Motor neuron (in vitro differentiated cells): ENCODE data around the gene MFSD11. TPM values are rescaled to one million over a fixed set of nuclear protein-coding genes. Genes with fewer than 3 reads are reported as not detected.
A peak's percentile ranks its signal among the peaks of the same experiment; 100 is the strongest.

Experiments used
- ATAC-seq, 8 experiments: fragments of 200-7000 bp; cut with Tn5 transposase; replicated peaks in 6 of 8; 2 replicates each; pipeline ENCODE4 v1.8.0; 2021; ENCODE audit warnings: mild to moderate bottlenecking in 8 of 8, moderate library complexity in 8 of 8
- H3K27ac ChIP-seq, 2 donors: fragments of 250-450 bp; sonication (Bioruptor Pico); 2 replicates each; pipeline ENCODE4 v1.9.0; 2021; ENCODE audit warnings: antibody characterized with exemption in 2 of 2, mild to moderate bottlenecking in 2 of 2, moderate library complexity in 1 of 2
- H3K4me1 ChIP-seq, 2 donors: fragments of 250-450 bp; sonication (Bioruptor Pico); replicated peaks in 1 of 2; 2 replicates each; pipeline ENCODE4 v1.6.1; 2021; ENCODE audit warnings: antibody characterized with exemption in 2 of 2, mild to moderate bottlenecking in 2 of 2, moderate library complexity in 1 of 2
- H3K4me3 ChIP-seq, 5 donors: fragments of 250-450 bp; sonication (Bioruptor Pico); 2 replicates each; pipeline ENCODE4 v1.9.0; 2021; ENCODE audit warnings: antibody characterized with exemption in 5 of 5, mild to moderate bottlenecking in 5 of 5, moderate library complexity in 4 of 5
- WGBS, 10 experiments: fragments of 450-650 bp; shearing (Covaris generic); methylation state at CpG; one replicate each; pipeline ENCODE4 v1.0.0; 2022; 5-methylcytosine and 5-hydroxymethylcytosine counted together
- in situ Hi-C, 9 experiments: fragments of 400-800 bp; cut with MboI; loops; one replicate each; pipeline ENCODE4 v1.15.0; 2021; ENCODE audit warnings: low sequenced_read_pairs in 9 of 9, low pct_unique_long_range_greater_than_20kb in 2 of 9; ENCODE audit not compliant: unreplicated experiment in 9 of 9
- total RNA-seq, 8 experiments: library from RNA; unstranded; fragments of 300-600 nt; gene quantifications; 2 replicates each; pipeline versions ENCODE4 v1.2.3 to v1.2.4, GENCODE V29; 2022

The MFSD11 gene
- total RNA-seq, 8 experiments from 2014 or later, result 14.9 to 38.7 (median 22.2) TPM

DNA sequence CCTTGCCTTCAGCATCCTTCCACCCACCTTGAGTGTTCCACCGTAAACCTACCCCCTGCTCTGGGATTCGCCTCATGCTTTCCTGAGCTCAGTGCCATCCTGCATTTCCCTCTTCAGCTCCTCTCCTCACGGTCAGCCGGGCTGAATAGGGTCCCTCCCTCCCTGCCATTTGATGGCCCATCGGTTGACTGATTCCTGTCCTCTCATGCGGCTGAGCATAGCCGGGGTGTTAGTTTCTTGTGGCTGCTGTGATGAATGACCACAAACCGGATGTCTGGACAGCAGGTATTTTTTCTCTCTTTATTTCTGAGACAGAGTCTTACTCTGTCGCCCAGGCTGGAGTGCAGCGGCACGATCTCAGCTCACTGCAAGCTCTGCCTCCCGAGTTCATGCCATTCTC, 86.2 kb downstream of the MFSD11 start:
- WGBS, 10 experiments, result 56 to 100% (median 76%) methylated on average over 1 to 9 of the region's 12 CpGs; no CpG with 5 or more reads in 1 of the 10 experiments
- in situ Hi-C loops, result loop anchor here in 1 of 9 experiments (25.0 kb wide), 1 partner anchor 238 kb away; no protein-coding TSS in a partner anchor

DNA sequence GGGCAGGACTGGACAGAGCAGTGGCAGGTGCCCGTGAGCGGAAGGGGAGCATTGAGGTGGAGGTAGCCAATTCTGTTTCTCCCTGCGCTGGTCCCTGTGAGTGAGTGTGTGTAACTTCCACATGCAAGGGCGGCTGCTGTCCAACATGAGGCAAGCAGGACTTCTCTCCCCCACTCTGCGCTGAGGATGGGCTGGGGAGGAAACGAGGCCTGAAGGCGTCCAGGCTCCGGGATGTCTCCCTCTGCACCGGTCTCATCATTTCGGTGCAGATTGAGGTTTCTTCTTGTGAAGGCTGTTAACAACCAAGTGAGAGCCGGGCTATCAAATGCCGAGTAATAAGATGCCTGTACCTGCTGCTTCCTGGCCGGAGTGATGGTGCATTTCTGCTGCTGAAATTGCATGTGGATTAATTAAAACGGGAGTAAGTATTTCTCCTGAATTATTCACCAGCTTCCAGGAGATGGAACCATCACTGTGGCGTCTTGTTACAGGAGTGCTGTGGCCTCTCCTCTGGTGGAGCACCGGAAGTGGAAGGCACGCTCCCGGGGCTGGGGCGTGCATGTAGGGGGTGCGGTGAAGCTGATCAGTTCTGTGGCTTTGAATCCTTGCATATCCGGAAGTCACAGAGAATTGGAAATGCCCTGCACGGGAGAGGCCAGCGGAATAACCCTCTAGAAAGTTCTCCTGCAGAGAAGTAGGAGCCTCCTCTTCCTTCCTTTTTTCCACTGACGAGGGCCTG, 88.6 kb downstream of the MFSD11 start:
- H3K4me3 ChIP-seq, result no peak overlapping the region
- no peak overlapping the region for H3K27ac ChIP-seq
- in situ Hi-C loops, result no loop called here
- 40 to 100% (median 75%) methylated on average over 1 to 7 of the region's 24 CpGs; no CpG with 5 or more reads in 1 of the 10 experiments for WGBS, 10 experiments
- H3K4me1 ChIP-seq, result peaks cover 0 to 9% of the 10 kb centered on the region in 2 donors
- ATAC-seq, result peak in 2 of 8 experiments; percentile 34 to 66

More for the DNA sequence above, 86.2 kb downstream of the MFSD11 start:
- Histone ChIP-seq H3K4me3 (no peak overlapping the region), H3K27ac (no peak overlapping the region), H3K4me1 (no peaks in the 10 kb centered on the region)
- ATAC-seq, result peak in 4 of 8 experiments; percentile 24 to 82 (median 78)

DNA sequence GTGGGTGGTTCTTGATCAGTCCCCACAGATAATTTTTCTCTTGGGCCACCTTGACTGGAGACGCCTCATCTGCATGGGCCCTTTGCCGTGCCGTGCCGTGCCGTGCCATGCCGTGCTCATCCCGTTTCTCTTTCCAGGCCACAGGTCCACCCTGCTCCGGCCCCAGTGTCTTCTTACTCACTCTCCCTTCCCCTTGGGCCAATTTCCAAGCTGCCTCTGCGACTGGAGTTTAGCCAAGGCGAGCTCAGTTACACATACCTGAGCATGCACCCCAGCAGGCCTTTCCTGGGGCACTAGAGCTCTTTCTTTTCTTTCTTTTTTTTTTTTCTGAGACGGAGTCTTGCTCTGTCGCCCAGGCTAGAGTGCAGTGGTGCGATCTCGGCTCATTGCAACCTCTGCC, 89.8 kb downstream of the MFSD11 start:
- 22 to 97% (median 87%) methylated on average over 1 to 12 of the region's 14 CpGs; no CpG with 5 or more reads in 3 of the 10 experiments for WGBS, 10 experiments
- in situ Hi-C loops, result no loop called here
- no peak overlapping the region for H3K4me3 ChIP-seq
- no peak for ATAC-seq
- no peak overlapping the region for H3K27ac ChIP-seq
- H3K4me1 ChIP-seq, result peaks cover 0 to 9% of the 10 kb centered on the region in 2 donors

Other genes with a start within 250 kb of the MFSD11 start
- gene RHBDF2, start 236.7 kb upstream of the MFSD11 start, total RNA-seq, result 10 to 100 TPM in 3 of 8 experiments, 1 to 10 TPM in 3, under 1 TPM in 2; 0.78 to 17.3 (median 2.8) TPM
- 10 to 100 TPM in 1 of 8 experiments, 1 to 10 TPM in 6, under 1 TPM in 1; 0.73 to 19.4 (median 5.4) TPM for gene CYGB, start 200.4 kb upstream of the MFSD11 start, total RNA-seq
- 1 to 10 TPM in 7 of 8 experiments, under 1 TPM in 1; 0.97 to 9.9 (median 4.1) TPM for gene PRCD, start 198.1 kb upstream of the MFSD11 start, total RNA-seq
- 10 to 100 TPM in 1 of 8 experiments, 1 to 10 TPM in 2, under 1 TPM in 2, not detected in 3; 0.36 to 22.2 (median 1.3) TPM for gene ST6GALNAC2, start 152.3 kb upstream of the MFSD11 start, total RNA-seq
- under 1 TPM in 3 of 8 experiments, not detected in 5; 0.13 to 1.00 (median 0.38) TPM for gene ST6GALNAC1, start 94.4 kb upstream of the MFSD11 start, total RNA-seq
- 100 to 1,000 TPM in 5 of 8 experiments, 10 to 100 TPM in 3; 19.7 to 214 (median 106) TPM for gene MXRA7, start 27.2 kb upstream of the MFSD11 start, total RNA-seq
- 10 to 100 TPM; 20.8 to 45.5 (median 26.5) TPM for gene JMJD6, start 11.5 kb upstream of the MFSD11 start, total RNA-seq
- gene METTL23, start 11.3 kb upstream of the MFSD11 start, total RNA-seq, result 10 to 100 TPM; 28.6 to 47.3 (median 37.7) TPM
- 100 to 1,000 TPM in 7 of 8 experiments, 10 to 100 TPM in 1; 68.1 to 302 (median 147) TPM for gene SRSF2, start 788 bp upstream of the MFSD11 start, total RNA-seq
- gene MGAT5B, start 130.3 kb downstream of the MFSD11 start, total RNA-seq, result 10 to 100 TPM in 4 of 8 experiments, 1 to 10 TPM in 4; 1.3 to 19.6 (median 10.0) TPM